GM23338 (cell line): ENCODE results near the gene USP31.

Source experiments
- CREB1 ChIP-seq: fragments of 250-450 bp; sonication (Bioruptor Pico); IDR thresholded peaks from 2 replicates; pipeline ENCODE4 v1.5.0; 2020; ENCODE audit warnings: low read depth, mild to moderate bottlenecking, moderate library complexity
- CTCF ChIP-seq, 2 experiments: fragments of 200-600 bp in 1 of 2; sonication (generic) in 1 of 2; conservative IDR thresholded peaks; 2 replicates each; pipeline versions ENCODE4 v1.5.1 to v1.6.1; 2016 to 2017; ENCODE audit warnings: antibody characterized with exemption in 2 of 2, low read depth in 2 of 2, mild to moderate bottlenecking in 2 of 2, moderate library complexity in 1 of 2
- EZH2 ChIP-seq: fragments of 200-600 bp; sonication (generic); IDR thresholded peaks from one replicate; pipeline ENCODE4 v1.8.0; 2017; ENCODE audit warnings: antibody characterized with exemption, mild to moderate bottlenecking, low read depth; ENCODE audit not compliant: unreplicated experiment
- EZH2phosphoT487 ChIP-seq: fragments of 200-600 bp; sonication (generic); IDR thresholded peaks from one replicate; pipeline ENCODE4 v1.8.1; 2018; ENCODE audit warnings: antibody characterized with exemption; ENCODE audit not compliant: unreplicated experiment
- POLR2AphosphoS5 ChIP-seq: IDR thresholded peaks from 2 replicates; pipeline ENCODE4 v1.6.1; 2016; ENCODE audit warnings: antibody characterized with exemption, low read depth
- ZNF114 ChIP-seq: fragments of 250-450 bp; sonication (Bioruptor Pico); IDR thresholded peaks from 2 replicates; pipeline ENCODE4 v1.5.0; 2020; ENCODE audit warnings: mild to moderate bottlenecking, moderate library complexity

DNA sequence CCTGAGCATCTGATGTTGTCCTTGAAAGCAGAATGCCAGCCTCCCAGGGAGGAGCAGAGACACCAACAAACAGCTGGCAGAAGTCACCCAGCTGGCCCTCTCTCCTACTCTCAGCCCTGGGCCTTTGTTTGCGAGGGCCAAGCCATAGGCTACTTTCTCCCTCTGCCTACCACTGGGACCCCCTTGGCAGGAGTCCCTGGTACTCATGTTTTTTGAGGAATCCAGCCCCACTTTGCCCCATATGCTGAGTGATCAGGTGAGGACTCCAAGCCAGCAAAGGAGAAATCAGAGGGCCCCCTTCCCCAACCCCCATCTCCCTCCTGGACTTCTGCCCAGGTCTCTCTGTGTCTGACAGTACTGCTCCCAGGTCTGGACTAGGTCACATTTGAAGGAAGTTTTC, 121.9 kb downstream of the USP31 start:
- TF ChIP-seq CTCF (conservative IDR thresholded peaks at IDR 0.05; ENCODE audit: low read depth in 2 of 2) (no peak), POLR2AphosphoS5 (no peak), ZNF114 (CRISPR knock-in tag) (no peak), EZH2phosphoT487 (no peak), EZH2 (no peak), CREB1 (CRISPR knock-in tag) (no peak)
